HepG2 (cell line): Measurements from ENCODE around the gene FEV. TPM values are rescaled to one million over a fixed set of nuclear protein-coding genes. Genes with fewer than 3 reads are reported as not detected.

ENCODE experiments used
- BORCS8-MEF2B ChIP-seq: sonication (generic); formaldehyde crosslinking; IDR thresholded peaks from 2 replicates; pipeline ENCODE4 v1.8.0; 2022; ENCODE audit warnings: mild to moderate bottlenecking, missing genetic modification reagents
- CBX1 ChIP-seq: IDR thresholded peaks from one replicate; pipeline ENCODE4 v1.6.1; 2016; ENCODE audit warnings: antibody characterized with exemption, low read depth
- CCDC6 ChIP-seq: sonication (generic); formaldehyde crosslinking; IDR thresholded peaks from 2 replicates; pipeline ENCODE4 v1.8.1; 2022; ENCODE audit warnings: mild to moderate bottlenecking, missing genetic modification reagents, moderate library complexity
- FIP1L1 ChIP-seq: fragments of 200-400 bp; formaldehyde crosslinking; IDR thresholded peaks from 2 replicates; pipeline ENCODE4 v1.6.1; 2018; ENCODE audit warnings: low read depth, mild to moderate bottlenecking, low read length, moderate library complexity, borderline replicate concordance; ENCODE audit not compliant: insufficient read depth
- HOXA3 ChIP-seq: sonication (generic); formaldehyde crosslinking; IDR thresholded peaks from 2 replicates; pipeline ENCODE4 v1.5.0; 2020; ENCODE audit warnings: missing genetic modification reagents
- NFYB ChIP-seq: sonication (generic); formaldehyde crosslinking; IDR thresholded peaks from 2 replicates; pipeline ENCODE4 v1.4.0; 2020; ENCODE audit warnings: missing genetic modification reagents
- NFYC ChIP-seq: IDR thresholded peaks from 2 replicates; pipeline ENCODE4 v1.6.1; 2016; ENCODE audit warnings: missing genetic modification reagents, missing compliant biosample characterization
- NPAS2 ChIP-seq: sonication (generic); formaldehyde crosslinking; IDR thresholded peaks from 2 replicates; pipeline ENCODE4 v1.8.0; 2022; ENCODE audit warnings: mild to moderate bottlenecking, missing genetic modification reagents, borderline replicate concordance
- SP140L ChIP-seq: sonication (generic); formaldehyde crosslinking; IDR thresholded peaks from 2 replicates; pipeline ENCODE4 v1.4.0; 2020; ENCODE audit warnings: missing genetic modification reagents, borderline replicate concordance
- WIZ ChIP-seq: sonication (generic); formaldehyde crosslinking; IDR thresholded peaks from 2 replicates; pipeline ENCODE4 v1.5.1; 2020; ENCODE audit warnings: mild to moderate bottlenecking, missing genetic modification reagents
- ZBTB49 ChIP-seq: sonication (generic); formaldehyde crosslinking; IDR thresholded peaks from 2 replicates; pipeline ENCODE4 v1.4.0; 2020; ENCODE audit warnings: missing genetic modification reagents, borderline replicate concordance
- ZFP36L2 ChIP-seq: sonication (generic); formaldehyde crosslinking; IDR thresholded peaks from 2 replicates; pipeline ENCODE4 v1.4.0; 2020; ENCODE audit warnings: missing genetic modification reagents
- ZMAT3 ChIP-seq: sonication (generic); formaldehyde crosslinking; conservative IDR thresholded peaks from 2 replicates; pipeline ENCODE4 v1.7.0; 2021; ENCODE audit warnings: missing genetic modification reagents
- ZNF24 ChIP-seq: fragments of 450-650 bp; IDR thresholded peaks from 2 replicates; pipeline ENCODE4 v1.6.1; 2017; ENCODE audit warnings: antibody characterized with exemption, mild to moderate bottlenecking
- ZNF354B ChIP-seq: sonication (generic); formaldehyde crosslinking; IDR thresholded peaks from 2 replicates; pipeline ENCODE4 v1.8.0; 2022; ENCODE audit warnings: mild to moderate bottlenecking, missing genetic modification reagents
- ZNF414 ChIP-seq: sonication (generic); formaldehyde crosslinking; IDR thresholded peaks from 2 replicates; pipeline ENCODE4 v1.5.0; 2020; ENCODE audit warnings: missing genetic modification reagents
- ZNF432 ChIP-seq: sonication (generic); formaldehyde crosslinking; IDR thresholded peaks from 2 replicates; pipeline ENCODE4 v1.5.0; 2020; ENCODE audit warnings: missing genetic modification reagents, mild to moderate bottlenecking, borderline replicate concordance
- ZNF484 ChIP-seq: sonication (generic); formaldehyde crosslinking; IDR thresholded peaks from 2 replicates; pipeline ENCODE4 v1.5.1; 2020; ENCODE audit warnings: mild to moderate bottlenecking, low read depth, missing genetic modification reagents, borderline replicate concordance
- ZNF605 ChIP-seq: sonication (generic); formaldehyde crosslinking; IDR thresholded peaks from 2 replicates; pipeline ENCODE4 v1.8.0; 2022; ENCODE audit warnings: mild to moderate bottlenecking, missing genetic modification reagents
- ZNF7 ChIP-seq: IDR thresholded peaks from 2 replicates; pipeline ENCODE4 v1.6.1; 2016; ENCODE audit warnings: missing biosample characterization, missing genetic modification reagents
- polyA plus RNA-seq, 8 experiments: library from polyadenylated mRNA; depleted of rRNA in 3 of 8; stranded (reverse) in 7 of 8; unstranded in 1 of 8; fragments of >200 nt; fragmentation: Illumina TruSeq in 4 of 8; extraction: Trizol in 4 of 8; gene quantifications; 2 replicates each; pipeline versions ENCODE4 v1.2.1 to v1.2.3, GENCODE V29; 2011 to 2016; ENCODE audit warnings: low read depth in 4 of 8, missing spikeins in 1 of 8, mixed read lengths in 1 of 8; ENCODE audit not compliant: insufficient read depth in 1 of 8
- total RNA-seq, 5 experiments: library from RNA; depleted of rRNA; stranded (reverse); fragments of >200 nt; fragmentation: Illumina TruSeq; extraction: Trizol; gene quantifications; 2 replicates each; pipeline ENCODE4 v1.2.3, GENCODE V29; 2016; ENCODE audit warnings: low read depth in 1 of 5
- TF ChIP-seq, protein P1 (sequence below): IDR thresholded peaks from 2 replicates; pipeline ENCODE4 v1.4.0; 2020; ENCODE audit warnings: mild to moderate bottlenecking, missing genetic modification reagents
- TF ChIP-seq, protein P2 (sequence below): sonication (generic); formaldehyde crosslinking; IDR thresholded peaks from 2 replicates; pipeline ENCODE4 v1.8.1; 2023; ENCODE audit warnings: mild to moderate bottlenecking, inconsistent platforms, moderate library complexity, missing genetic modification reagents, borderline replicate concordance

The FEV gene
- total and polyA plus RNA-seq, 2 of the 13 experiments (the other 11 are each of a cell fraction or from before 2014, with no cell fraction given) = not detected

DNA sequence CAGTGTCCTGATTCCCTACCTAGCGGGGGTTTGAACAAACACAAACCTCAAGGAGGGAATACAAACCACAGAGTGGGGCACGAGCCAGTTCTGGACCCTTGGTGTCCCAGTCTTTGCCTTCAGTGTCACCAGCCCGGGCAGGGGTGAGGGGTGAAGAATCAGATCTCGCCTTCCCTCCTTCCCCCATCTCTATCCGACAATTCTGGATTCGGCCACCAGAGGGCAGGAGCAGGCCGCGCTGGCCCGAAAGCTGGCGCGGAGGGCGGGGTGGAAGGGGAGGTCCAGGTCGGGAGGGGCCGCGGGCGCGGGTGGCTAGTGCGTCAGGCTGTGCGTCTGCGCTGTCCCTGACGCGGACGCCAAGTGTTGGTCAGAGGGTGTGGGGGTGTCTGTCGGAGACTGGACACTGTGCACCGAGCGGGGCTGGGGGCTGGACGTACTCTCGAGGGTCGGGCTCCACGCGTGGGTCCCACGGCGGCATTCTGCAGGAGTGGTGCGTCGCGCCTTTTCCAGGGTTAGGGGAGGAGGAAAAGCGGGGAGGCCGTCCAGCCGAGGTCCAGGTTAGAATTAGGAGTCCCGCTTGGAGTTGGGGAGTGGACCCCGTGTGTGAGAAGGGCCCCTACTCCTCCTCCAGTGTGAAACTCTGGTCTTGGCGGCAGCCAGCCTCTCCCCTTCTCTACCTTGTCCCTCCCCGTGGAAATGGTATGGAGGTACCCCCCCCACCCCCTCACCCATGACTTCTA, 11.2 kb upstream of the FEV start (continued):
- no peak for TF ChIP-seq ZFP36L2 (CRISPR knock-in tag)
- no peak for TF ChIP-seq FIP1L1
- no peak for TF ChIP-seq ZNF7 (CRISPR knock-in tag)
- TF ChIP-seq HOXA3 = no peak; the same call in 1 of the 2 replicates
- TF ChIP-seq NPAS2 (CRISPR knock-in tag) = no peak
- no peak for TF ChIP-seq ZNF484
- TF ChIP-seq ZMAT3 (CRISPR knock-in tag) = no peak
- TF ChIP-seq ZNF605 (CRISPR knock-in tag) = peak; percentile 71
- no peak for TF ChIP-seq CBX1
- TF ChIP-seq, protein P1, sequence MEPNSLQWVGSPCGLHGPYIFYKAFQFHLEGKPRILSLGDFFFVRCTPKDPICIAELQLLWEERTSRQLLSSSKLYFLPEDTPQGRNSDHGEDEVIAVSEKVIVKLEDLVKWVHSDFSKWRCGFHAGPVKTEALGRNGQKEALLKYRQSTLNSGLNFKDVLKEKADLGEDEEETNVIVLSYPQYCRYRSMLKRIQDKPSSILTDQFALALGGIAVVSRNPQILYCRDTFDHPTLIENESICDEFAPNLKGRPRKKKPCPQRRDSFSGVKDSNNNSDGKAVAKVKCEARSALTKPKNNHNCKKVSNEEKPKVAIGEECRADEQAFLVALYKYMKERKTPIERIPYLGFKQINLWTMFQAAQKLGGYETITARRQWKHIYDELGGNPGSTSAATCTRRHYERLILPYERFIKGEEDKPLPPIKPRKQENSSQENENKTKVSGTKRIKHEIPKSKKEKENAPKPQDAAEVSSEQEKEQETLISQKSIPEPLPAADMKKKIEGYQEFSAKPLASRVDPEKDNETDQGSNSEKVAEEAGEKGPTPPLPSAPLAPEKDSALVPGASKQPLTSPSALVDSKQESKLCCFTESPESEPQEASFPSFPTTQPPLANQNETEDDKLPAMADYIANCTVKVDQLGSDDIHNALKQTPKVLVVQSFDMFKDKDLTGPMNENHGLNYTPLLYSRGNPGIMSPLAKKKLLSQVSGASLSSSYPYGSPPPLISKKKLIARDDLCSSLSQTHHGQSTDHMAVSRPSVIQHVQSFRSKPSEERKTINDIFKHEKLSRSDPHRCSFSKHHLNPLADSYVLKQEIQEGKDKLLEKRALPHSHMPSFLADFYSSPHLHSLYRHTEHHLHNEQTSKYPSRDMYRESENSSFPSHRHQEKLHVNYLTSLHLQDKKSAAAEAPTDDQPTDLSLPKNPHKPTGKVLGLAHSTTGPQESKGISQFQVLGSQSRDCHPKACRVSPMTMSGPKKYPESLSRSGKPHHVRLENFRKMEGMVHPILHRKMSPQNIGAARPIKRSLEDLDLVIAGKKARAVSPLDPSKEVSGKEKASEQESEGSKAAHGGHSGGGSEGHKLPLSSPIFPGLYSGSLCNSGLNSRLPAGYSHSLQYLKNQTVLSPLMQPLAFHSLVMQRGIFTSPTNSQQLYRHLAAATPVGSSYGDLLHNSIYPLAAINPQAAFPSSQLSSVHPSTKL (CRISPR knock-in tag) = peak; percentile 47; the same call in 1 of the 2 replicates
- no peak for TF ChIP-seq ZNF24
- TF ChIP-seq NFYC = no peak
- TF ChIP-seq, protein P2, sequence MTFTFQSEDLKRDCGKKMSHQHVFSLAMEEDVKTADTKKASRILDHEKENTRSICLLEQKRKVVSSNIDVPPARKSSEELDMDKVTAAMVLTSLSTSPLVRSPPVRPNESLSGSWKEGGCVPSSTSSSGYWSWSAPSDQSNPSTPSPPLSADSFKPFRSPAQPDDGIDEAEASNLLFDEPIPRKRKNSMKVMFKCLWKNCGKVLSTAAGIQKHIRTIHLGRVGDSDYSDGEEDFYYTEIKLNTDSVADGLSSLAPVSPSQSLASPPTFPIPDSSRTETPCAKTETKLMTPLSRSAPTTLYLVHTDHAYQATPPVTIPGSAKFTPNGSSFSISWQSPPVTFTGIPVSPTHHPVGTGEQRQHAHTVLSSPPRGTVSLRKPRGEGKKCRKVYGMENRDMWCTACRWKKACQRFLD (CRISPR knock-in tag) = no peak
- no peak for TF ChIP-seq WIZ (CRISPR knock-in tag)
- TF ChIP-seq ZNF432 (CRISPR knock-in tag) = no peak
- no peak for TF ChIP-seq ZBTB49 (CRISPR knock-in tag)
- TF ChIP-seq ZNF354B (CRISPR knock-in tag) = no peak
- 0 out of 2 replicates have a peak, but pooled peaks have one; percentile 43 for TF ChIP-seq SP140L (CRISPR knock-in tag)
- peak; percentile 74 for TF ChIP-seq CCDC6 (CRISPR knock-in tag)
- TF ChIP-seq NFYB (CRISPR knock-in tag) = no peak
- TF ChIP-seq BORCS8-MEF2B (CRISPR knock-in tag) = peak; percentile 77
- TF ChIP-seq ZNF414 = 0 out of 2 replicates have a peak, but pooled peaks have one; percentile 47
